GM23338 (cell line): ENCODE results near the gene RBP2. TPM values are rescaled to one million over a fixed set of nuclear protein-coding genes. Genes with fewer than 3 reads are reported as not detected.

Experiments
- ATAC-seq: fragments of 200-7000 bp; cut with Tn5 transposase; 3 replicates; pipeline ENCODE4 v1.9.1; 2020
- DNase-seq: peaks from one replicate; pipeline ENCODE4 v3.0.0-alpha.2; 2015; ENCODE audit warnings: low spot score
- H2AFZ ChIP-seq: fragments of 200-600 bp; sonication (generic); 2 replicates; pipeline ENCODE4 v1.8.0; 2016; ENCODE audit warnings: antibody characterized with exemption, mild to moderate bottlenecking, moderate library complexity
- H3F3A ChIP-seq: fragments of 200-600 bp; sonication (generic); replicated peaks from 2 replicates; pipeline ENCODE4 v1.8.0; 2017; ENCODE audit warnings: antibody characterized with exemption, mixed run types, low read depth
- H3K27ac ChIP-seq: fragments of 200-600 bp; sonication (generic); 2 replicates; pipeline ENCODE4 v1.6.1; 2016; ENCODE audit warnings: low read depth
- H3K27me3 ChIP-seq: fragments of 200-600 bp; sonication (generic); 2 replicates; pipeline ENCODE4 v1.8.0; 2016; ENCODE audit warnings: mild to moderate bottlenecking, mixed run types, moderate library complexity; ENCODE audit not compliant: insufficient read depth
- H3K36me3 ChIP-seq: fragments of 200-600 bp; sonication (generic); 2 replicates; pipeline ENCODE4 v1.8.0; 2016; ENCODE audit warnings: mild to moderate bottlenecking; ENCODE audit not compliant: insufficient read depth
- H3K4me1 ChIP-seq: fragments of 200-600 bp; sonication (generic); 2 replicates; pipeline ENCODE4 v1.8.0; 2016; ENCODE audit warnings: mild to moderate bottlenecking, moderate library complexity; ENCODE audit not compliant: insufficient read depth
- H3K4me2 ChIP-seq: fragments of 200-600 bp; sonication (generic); 2 replicates; pipeline ENCODE4 v1.7.1; 2017; ENCODE audit warnings: mixed run types
- H3K4me3 ChIP-seq: fragments of 200-600 bp; sonication (generic); 2 replicates; pipeline ENCODE4 v1.6.1; 2016; ENCODE audit warnings: mixed run types
- H3K79me2 ChIP-seq: fragments of 200-600 bp; sonication (generic); replicated peaks from 2 replicates; pipeline ENCODE4 v1.8.0; 2017; ENCODE audit warnings: mild to moderate bottlenecking; ENCODE audit not compliant: insufficient read depth
- H3K9me2 ChIP-seq: fragments of 200-600 bp; sonication (generic); 2 replicates; pipeline ENCODE4 v1.8.0; 2017; ENCODE audit not compliant: insufficient read depth
- H4K20me1 ChIP-seq: fragments of 200-600 bp; sonication (generic); replicated peaks from 2 replicates; pipeline ENCODE4 v1.8.0; 2017; ENCODE audit warnings: mild to moderate bottlenecking; ENCODE audit not compliant: insufficient read depth
- H3K27ac Mint-ChIP-seq: 2 replicates; pipeline ENCODE4 v1.8.0; 2020; ENCODE audit warnings: inconsistent platforms, mild to moderate bottlenecking, moderate library complexity, mixed read lengths
- H3K27me3 Mint-ChIP-seq: 3 replicates; pipeline ENCODE4 v1.8.0; 2022; ENCODE audit warnings: low read depth, mild to moderate bottlenecking, moderate library complexity, mixed read lengths, inconsistent platforms; ENCODE audit not compliant: insufficient read depth, poor library complexity
- H3K36me3 Mint-ChIP-seq: 3 replicates; pipeline ENCODE4 v1.8.0; 2021; ENCODE audit warnings: low read depth, mild to moderate bottlenecking, inconsistent platforms, moderate library complexity, mixed read lengths
- H3K4me1 Mint-ChIP-seq: 3 replicates; pipeline ENCODE4 v1.8.0; 2020; ENCODE audit warnings: mild to moderate bottlenecking, inconsistent platforms, mixed read lengths
- H3K4me3 Mint-ChIP-seq: 3 replicates; pipeline ENCODE4 v1.8.0; 2021; ENCODE audit warnings: moderate library complexity, mild to moderate bottlenecking, inconsistent platforms, mixed read lengths
- H3K9me3 Mint-ChIP-seq: 3 replicates; pipeline ENCODE4 v1.8.0; 2020; ENCODE audit warnings: moderate library complexity, mild to moderate bottlenecking, inconsistent platforms, mixed read lengths
- CREB1 ChIP-seq: fragments of 250-450 bp; sonication (Bioruptor Pico); IDR thresholded peaks from 2 replicates; pipeline ENCODE4 v1.5.0; 2020; ENCODE audit warnings: low read depth, mild to moderate bottlenecking, moderate library complexity
- ETS1 ChIP-seq: IDR thresholded peaks from 2 replicates; pipeline ENCODE4 v1.6.1; 2016; ENCODE audit warnings: antibody characterized with exemption
- EZH2 ChIP-seq: fragments of 200-600 bp; sonication (generic); IDR thresholded peaks from one replicate; pipeline ENCODE4 v1.8.0; 2017; ENCODE audit warnings: antibody characterized with exemption, mild to moderate bottlenecking, low read depth; ENCODE audit not compliant: unreplicated experiment
- EZH2phosphoT487 ChIP-seq: fragments of 200-600 bp; sonication (generic); IDR thresholded peaks from one replicate; pipeline ENCODE4 v1.8.1; 2018; ENCODE audit warnings: antibody characterized with exemption; ENCODE audit not compliant: unreplicated experiment
- JUNB ChIP-seq: IDR thresholded peaks from one replicate; pipeline ENCODE4 v1.6.1; 2016; ENCODE audit warnings: antibody characterized with exemption; ENCODE audit not compliant: unreplicated experiment
- NANOG ChIP-seq: IDR thresholded peaks from 2 replicates; pipeline ENCODE4 v1.6.1; 2016; ENCODE audit warnings: antibody characterized with exemption, borderline replicate concordance
- ZNF114 ChIP-seq: fragments of 250-450 bp; sonication (Bioruptor Pico); IDR thresholded peaks from 2 replicates; pipeline ENCODE4 v1.5.0; 2020; ENCODE audit warnings: mild to moderate bottlenecking, moderate library complexity
- ZNF462 ChIP-seq: fragments of 250-450 bp; sonication (Bioruptor Pico); IDR thresholded peaks from 2 replicates; pipeline ENCODE4 v1.5.0; 2020; ENCODE audit warnings: mild to moderate bottlenecking, moderate library complexity
- polyA plus RNA-seq: library from polyadenylated mRNA; unstranded; fragments of >200 nt; fragmentation: Nextera tagmentation; extraction: Ambion mirVana; gene quantifications from 2 replicates; pipeline ENCODE4 v1.2.1, GENCODE V29; 2016
- total RNA-seq: library from RNA; depleted of rRNA; stranded (reverse); fragments of >200 nt; shearing (Covaris generic); gene quantifications from 2 replicates; pipeline ENCODE4 v1.2.3, GENCODE V29; 2014
- TF ChIP-seq, protein P1 (sequence below), 2 experiments: fragments of 200-600 bp in 1 of 2; sonication (generic) in 1 of 2; conservative IDR thresholded peaks; 2 replicates each; pipeline versions ENCODE4 v1.5.1 to v1.6.1; 2016 to 2017; ENCODE audit warnings: antibody characterized with exemption in 2 of 2, low read depth in 2 of 2, mild to moderate bottlenecking in 2 of 2, moderate library complexity in 1 of 2
- TF ChIP-seq, protein P2 (sequence below): IDR thresholded peaks from one replicate; pipeline ENCODE4 v1.6.1; 2018; ENCODE audit warnings: antibody characterized with exemption; ENCODE audit not compliant: unreplicated experiment

RBP2 gene
- total and polyA plus RNA-seq, 2 experiments from 2014 or later, result not detected

DNA sequence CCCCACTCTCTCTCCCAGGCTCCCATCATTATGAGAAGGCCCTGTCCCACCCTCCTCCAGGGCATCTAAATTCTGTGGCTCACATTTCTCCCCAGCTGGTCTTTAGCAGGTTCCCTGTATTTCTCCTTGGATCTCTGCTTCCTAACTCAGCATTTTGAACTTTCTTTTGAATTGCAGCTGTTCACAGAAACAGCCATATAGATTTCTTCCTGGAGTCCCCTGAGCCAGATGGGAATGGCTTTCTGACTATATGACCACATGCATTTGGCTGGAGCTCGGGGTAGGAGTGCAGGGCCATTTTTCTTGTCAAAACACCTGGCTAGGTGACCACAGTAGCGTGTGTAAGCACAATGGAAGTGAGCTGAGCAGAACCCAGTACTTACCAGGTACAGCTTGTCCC lies 22.0 kb downstream of the RBP2 start:
- Mint-ChIP-seq H3K27me3 (peaks cover 4% of the 10 kb centered on the region), H3K4me3 (no peak overlapping the region), H3K27ac (no peak overlapping the region), H3K9me3 (no peaks in the 10 kb centered on the region), H3K36me3 (no peaks in the 10 kb centered on the region), H3K4me1 (peaks cover 2% of the 10 kb centered on the region; the same call in 2 of the 3 replicates)
- no peaks in the 10 kb centered on the region for H4K20me1 ChIP-seq
- H3K4me2 ChIP-seq, result peak overlapping the region; percentile 58
- H3K27me3 ChIP-seq, result no peaks in the 10 kb centered on the region
- TF ChIP-seq EZH2phosphoT487 (no peak), ZNF114 (no peak), NANOG (no peak), CREB1 (CRISPR knock-in tag) (no peak), EZH2 (no peak), ETS1 (no peak), ZNF462 (no peak), JUNB (no peak)
- TF ChIP-seq, protein P1, sequence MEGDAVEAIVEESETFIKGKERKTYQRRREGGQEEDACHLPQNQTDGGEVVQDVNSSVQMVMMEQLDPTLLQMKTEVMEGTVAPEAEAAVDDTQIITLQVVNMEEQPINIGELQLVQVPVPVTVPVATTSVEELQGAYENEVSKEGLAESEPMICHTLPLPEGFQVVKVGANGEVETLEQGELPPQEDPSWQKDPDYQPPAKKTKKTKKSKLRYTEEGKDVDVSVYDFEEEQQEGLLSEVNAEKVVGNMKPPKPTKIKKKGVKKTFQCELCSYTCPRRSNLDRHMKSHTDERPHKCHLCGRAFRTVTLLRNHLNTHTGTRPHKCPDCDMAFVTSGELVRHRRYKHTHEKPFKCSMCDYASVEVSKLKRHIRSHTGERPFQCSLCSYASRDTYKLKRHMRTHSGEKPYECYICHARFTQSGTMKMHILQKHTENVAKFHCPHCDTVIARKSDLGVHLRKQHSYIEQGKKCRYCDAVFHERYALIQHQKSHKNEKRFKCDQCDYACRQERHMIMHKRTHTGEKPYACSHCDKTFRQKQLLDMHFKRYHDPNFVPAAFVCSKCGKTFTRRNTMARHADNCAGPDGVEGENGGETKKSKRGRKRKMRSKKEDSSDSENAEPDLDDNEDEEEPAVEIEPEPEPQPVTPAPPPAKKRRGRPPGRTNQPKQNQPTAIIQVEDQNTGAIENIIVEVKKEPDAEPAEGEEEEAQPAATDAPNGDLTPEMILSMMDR (conservative IDR thresholded peaks at IDR 0.05; ENCODE audit: low read depth in 2 of 2), result no peak
- TF ChIP-seq, protein P2, sequence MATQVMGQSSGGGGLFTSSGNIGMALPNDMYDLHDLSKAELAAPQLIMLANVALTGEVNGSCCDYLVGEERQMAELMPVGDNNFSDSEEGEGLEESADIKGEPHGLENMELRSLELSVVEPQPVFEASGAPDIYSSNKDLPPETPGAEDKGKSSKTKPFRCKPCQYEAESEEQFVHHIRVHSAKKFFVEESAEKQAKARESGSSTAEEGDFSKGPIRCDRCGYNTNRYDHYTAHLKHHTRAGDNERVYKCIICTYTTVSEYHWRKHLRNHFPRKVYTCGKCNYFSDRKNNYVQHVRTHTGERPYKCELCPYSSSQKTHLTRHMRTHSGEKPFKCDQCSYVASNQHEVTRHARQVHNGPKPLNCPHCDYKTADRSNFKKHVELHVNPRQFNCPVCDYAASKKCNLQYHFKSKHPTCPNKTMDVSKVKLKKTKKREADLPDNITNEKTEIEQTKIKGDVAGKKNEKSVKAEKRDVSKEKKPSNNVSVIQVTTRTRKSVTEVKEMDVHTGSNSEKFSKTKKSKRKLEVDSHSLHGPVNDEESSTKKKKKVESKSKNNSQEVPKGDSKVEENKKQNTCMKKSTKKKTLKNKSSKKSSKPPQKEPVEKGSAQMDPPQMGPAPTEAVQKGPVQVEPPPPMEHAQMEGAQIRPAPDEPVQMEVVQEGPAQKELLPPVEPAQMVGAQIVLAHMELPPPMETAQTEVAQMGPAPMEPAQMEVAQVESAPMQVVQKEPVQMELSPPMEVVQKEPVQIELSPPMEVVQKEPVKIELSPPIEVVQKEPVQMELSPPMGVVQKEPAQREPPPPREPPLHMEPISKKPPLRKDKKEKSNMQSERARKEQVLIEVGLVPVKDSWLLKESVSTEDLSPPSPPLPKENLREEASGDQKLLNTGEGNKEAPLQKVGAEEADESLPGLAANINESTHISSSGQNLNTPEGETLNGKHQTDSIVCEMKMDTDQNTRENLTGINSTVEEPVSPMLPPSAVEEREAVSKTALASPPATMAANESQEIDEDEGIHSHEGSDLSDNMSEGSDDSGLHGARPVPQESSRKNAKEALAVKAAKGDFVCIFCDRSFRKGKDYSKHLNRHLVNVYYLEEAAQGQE, result no peak
- H3F3A ChIP-seq, result no peaks in the 10 kb centered on the region
- H3K4me3 ChIP-seq, result no peak overlapping the region
- ATAC-seq (peak; percentile 30), DNase-seq (no peak)
- H3K4me1 ChIP-seq, result peaks cover 34% of the 10 kb centered on the region
- no peak overlapping the region for H3K27ac ChIP-seq
- no peaks in the 10 kb centered on the region for H3K79me2 ChIP-seq
- peaks cover 6% of the 10 kb centered on the region; the same call in 1 of the 2 replicates for H3K9me2 ChIP-seq
- H2AFZ ChIP-seq, result 0 out of 2 replicates have a peak overlapping the region, but pooled peaks have one; percentile 8
- H3K36me3 ChIP-seq, result no peaks in the 10 kb centered on the region
